IPS-NIHi7 (cell line): Measurements from ENCODE around the gene PDE7B.
"Not testable (repeated sequence)": the region's sequence is repeated elsewhere in the genome, so short reads cannot be mapped to it uniquely, and the experiment has no call there.

ENCODE experiments used
- DNase-seq: peaks from one replicate; pipeline ENCODE4 v3.0.0; 2012; ENCODE audit warnings: mixed read lengths; ENCODE audit errors: extremely low spot score

PDE7B gene

DNA sequence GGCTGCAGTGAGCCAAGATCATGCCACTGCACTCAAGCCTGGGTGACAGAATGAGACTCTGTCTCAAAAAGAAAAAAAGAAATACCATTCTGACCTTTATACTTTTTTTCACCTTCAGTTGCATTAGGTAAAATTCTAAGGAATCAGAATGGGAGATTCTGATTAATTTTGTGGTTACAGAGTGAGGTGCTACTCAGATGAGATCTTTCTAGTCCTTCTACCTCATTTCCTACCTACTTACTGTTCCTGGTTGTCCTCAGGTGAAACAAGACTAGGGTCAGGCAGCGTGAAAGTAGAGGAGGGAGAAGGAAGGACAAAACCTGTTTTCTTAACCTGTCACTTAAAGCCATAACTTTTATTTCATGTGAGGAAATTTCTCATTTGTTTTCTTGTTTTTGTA lies 334.9 kb downstream of the PDE7B start:
- DNase-seq: no peak

DNA sequence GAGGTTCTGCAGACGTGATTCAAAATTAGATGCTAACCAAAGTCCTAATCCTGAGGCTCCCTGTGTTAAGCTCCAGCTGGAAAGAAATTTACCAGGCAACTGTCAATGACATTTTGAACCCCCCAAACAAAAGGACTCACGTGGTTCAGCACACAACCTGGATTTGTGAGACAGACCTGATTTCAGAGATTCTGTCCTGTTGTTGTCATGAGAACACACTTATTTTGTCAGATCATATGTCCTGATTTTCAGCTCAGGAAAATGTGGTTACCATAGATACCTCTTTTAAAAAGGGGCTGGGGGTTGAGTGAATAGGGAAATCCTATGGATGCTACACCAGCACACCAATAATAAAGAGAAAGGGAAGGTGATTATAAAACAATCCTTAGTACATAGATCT lies 337.0 kb downstream of the PDE7B start:
- DNase-seq: no peak

DNA sequence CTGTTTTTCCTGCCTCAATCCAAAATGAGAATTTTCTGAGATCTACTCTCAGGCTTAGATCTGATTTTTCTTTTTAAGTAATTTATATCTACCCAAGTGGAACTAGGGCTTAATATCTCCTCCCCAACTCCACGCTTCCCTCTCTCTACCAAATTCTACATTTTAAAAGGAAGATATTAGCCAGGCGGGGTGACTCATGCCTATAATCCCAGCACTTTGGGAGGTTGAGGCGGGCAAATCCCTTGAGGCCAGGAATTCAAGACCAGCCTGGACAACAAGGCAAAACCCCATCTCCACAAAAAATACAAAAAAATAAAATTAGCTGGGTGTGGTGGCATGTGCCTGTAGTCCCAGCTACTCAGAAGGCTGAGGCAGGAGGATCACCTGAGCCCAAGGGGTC lies 337.6 kb downstream of the PDE7B start:
- no peak for DNase-seq

DNA sequence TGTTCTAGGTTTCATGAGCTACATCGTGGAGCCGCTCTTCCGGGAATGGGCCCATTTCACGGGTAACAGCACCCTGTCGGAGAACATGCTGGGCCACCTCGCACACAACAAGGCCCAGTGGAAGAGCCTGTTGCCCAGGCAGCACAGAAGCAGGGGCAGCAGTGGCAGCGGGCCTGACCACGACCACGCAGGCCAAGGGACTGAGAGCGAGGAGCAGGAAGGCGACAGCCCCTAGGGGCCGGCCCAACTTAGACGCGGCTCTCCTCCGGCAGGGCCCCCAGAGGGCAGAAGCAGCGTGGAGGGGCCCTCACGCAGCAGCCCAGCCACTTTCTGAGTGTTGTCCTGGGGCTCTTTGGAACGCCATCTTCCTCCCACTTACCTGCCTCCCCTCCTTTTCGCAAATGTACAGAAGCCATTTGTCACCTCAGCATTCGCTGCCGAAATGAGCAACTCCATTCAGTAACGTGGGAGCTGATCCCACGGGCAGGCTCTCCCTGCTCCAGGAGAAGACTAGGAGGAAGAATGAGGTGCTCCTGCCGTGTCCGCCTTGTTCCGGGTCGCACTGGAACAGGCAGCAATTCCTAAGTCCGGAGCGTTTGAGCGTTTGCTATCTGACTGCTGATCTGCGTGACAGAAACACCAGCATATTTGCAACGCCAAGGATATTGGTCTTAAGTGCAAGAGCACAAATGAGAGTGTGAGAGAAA lies 340.3 kb downstream of the PDE7B start:
- peak; percentile 21 for DNase-seq

DNA sequence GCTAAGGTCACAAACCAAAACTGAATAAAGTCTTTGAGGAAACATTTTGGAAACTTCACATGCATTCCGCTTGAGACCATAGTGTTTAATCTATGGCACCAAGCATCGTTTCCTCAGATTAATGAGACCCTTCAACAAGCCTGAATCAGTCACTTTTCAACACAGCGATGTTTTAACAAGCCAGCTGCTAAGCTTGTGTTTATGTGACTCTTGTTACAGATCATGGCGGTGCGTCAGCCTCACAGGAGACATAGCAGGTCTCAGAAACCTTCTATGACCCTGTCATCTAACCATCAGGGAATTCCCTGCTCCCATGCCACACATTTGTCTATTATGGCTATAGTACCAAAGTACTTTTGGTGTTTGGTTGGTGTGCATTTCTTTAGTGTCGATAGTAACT lies 341.4 kb downstream of the PDE7B start:
- DNase-seq: no peak

DNA sequence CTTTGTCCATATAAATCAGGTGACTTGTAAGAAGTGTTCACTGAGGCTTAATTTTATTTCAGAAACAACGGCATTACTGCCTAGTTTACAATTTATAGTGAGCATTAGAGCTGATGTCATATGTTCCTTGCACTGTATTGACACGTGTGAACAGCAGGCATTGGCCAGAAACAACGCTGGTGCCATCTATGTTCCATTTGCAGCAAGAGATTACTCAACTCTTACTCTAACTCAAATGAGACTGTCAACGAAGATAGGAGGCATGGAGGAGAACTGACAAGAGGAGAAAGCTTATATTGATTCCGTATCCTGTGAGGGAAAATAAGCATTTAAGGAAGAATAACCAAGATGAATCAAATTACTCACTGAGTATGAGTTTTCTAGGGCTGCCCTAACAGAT lies 350.2 kb downstream of the PDE7B start:
- no peak for DNase-seq

DNA sequence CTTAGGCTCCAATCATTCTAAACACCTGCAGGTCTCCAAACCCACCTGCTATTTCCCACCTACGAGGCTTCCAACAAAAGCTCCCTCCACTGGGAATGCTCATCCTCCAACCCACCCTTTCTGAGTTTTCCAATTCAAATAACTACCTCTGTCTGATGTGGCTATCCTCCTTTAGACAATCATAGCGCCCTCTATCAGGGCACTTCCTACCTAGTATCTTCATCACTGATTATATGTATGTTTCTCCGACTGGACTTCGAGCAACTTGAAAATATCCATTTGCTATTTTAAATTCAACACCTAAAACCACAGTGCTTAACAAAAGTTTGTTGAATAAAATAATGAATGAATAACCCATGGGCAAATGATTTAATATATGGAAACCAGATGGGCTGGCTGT lies 357.3 kb downstream of the PDE7B start:
- DNase-seq: no peak

DNA sequence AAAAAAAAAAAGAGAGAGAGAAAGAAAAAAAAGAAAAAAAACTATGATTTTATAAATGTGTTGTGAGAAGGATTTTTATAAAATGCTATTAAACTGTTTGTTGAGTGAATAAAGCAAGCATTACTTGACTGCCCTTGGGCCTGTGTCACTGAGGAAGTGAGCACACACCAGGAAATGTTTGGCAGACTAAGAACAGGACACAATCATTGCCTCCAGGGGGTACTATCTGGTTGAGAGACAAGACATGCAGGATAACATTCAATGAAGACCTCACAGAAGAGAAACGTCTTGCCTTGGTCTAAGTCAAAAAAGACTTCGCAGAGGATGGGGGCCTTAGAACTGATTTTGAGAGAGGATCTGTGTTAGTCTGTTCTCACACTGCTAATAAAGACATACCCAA lies 358.0 kb downstream of the PDE7B start:
- DNase-seq: no peak

DNA sequence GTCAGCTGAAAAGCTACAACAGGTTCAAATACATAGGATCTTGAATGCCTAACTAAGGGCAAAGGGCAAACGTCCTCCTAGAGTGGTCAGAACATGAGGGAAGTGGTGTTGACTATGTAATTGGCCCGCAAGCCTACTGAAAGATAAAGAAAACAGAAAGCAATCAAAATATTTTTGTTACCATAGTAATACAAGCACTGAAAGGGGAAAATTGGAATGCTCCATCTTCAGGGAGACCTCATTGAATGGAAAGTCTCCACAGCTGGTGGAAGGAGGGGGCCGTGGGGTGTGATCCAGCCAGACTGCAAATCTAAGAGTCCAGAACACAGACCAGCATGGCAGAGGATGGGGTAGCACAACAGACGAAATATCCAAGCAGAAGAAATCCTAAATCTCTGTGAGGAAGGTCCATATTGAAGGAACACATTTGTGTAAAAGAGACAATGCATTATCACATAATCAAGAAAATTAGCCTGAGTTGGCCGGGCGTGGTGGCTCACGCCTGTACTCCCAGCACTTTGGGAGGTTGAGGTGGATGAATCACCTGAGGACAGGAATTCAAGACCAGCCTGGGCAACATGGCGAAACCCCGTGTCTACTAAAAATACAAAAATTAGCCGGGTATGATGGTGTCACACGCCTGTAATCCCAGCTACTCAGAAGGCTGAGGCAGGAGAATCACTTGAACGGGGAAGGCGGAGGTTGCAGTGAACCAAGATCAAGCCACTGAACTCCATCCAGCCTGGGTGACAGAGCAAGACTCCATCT lies 359.1 kb downstream of the PDE7B start:
- no peak for DNase-seq

DNA sequence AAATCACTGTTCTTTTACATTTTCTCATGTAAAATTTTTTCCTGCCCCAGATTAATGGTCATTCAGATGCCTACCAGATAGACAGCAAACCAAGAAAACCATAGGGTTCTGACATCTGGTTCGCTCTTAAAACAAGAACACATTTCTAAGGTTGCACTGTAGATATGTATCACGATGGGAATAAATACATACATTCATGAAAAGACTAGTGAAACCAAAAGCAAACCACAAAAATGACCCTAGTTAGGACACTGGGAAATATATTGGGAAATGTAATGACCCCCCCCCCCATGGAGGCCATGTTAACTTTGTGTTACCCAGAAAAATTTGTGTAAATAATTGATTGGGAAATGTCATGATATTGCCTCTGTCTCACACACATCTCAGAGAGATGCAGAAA lies 361.1 kb downstream of the PDE7B start:
- DNase-seq: no peak

DNA sequence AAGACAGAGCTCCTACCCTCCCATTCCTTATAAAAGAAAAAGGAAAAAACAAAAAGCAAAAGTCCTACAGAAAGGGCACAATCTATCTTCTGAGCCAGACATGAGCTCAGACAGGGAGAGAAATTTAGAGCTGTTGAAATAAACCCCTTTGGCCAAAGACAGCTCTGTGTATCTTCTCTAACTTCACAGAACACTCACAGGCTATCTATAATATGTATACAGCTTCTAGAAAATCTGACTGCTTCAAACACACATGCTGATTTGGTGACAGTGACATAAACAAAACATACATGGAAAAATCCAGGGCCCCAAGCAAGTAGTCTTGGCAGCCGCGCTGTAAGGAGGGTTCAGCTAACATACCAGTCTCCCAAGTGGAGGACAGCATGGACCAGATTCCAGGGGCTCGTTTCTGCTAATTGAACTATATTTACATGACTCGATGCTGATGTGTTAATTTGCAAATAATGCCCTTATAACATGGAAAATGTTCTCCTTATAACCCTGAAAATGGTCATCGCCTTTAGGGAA lies 361.6 kb downstream of the PDE7B start:
- no peak for DNase-seq

DNA sequence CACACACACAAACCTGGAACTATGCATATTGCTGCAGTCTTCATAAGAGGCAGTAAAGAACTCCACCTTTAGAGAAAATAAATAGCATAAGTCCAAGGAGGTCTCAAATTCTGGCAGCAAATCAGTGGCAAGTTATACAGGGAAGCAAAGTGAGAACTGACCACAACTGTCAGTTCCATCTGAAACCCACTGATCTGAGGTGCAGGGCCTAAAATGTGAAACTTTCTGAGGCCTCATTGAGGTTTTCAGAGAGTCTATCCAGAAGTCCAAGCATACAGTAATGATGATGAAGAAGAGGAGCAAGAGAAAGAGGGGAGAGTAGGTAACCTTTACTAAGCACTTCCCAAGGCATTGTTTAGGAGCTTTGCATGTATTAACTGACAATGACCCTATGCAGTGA lies 362.4 kb downstream of the PDE7B start:
- no peak for DNase-seq

DNA sequence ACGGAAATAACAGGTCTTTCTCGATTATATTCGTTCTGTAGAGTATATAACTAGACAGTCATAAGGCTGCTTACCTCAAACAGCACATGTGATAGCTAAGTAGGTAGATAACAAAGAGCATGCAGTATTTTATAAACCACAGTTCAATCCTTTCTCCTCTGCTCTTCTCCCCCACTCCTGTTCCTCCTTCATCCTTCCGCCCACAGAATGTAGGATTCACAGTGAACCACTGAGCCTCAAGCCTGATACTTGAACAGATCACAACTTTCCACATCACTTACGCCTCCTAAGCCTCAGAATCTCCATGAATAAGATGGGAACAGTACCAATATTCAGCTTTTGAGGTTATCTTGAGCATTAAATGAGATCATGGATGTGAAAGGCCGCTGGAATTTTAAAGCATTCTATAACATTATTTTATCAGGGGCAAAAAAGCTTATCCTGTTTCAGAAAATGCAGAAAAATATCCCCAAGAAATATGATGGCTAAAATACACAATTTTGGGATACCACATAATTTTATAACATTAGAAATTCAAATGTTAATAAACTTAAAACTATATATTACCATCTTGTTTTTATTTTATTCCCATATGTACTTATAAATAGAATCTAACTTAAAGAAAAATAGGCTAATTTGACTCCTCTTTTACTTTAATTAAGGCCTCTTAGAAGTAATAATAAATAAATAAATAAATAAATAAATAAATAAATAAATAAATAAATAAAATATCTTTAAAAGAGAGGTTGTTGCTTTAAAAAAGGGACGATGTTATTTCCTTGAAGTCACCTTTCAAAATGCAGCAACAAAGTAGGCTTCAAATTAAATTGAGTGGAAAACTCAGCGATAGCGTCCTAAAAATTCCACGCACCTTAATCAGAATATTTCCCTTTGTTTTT lies 365.3 kb downstream of the PDE7B start:
- no peak for DNase-seq

DNA sequence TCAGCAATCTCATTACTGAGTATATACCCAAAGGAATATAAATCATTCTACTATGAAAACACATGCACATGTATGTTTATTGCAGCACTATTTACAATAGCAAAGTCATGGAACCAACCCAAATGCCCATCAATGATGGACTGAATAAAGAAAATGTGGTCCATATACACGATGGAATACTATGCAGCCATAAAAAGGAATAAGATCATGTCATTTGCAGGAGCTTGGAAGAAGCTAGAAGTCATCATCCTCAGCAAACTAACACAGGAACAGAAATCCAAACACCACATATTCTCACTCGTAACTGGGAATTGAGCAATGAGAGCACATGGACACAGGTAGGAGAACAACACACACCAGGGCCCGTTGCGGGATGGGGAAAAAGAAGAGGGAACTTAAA lies 373.5 kb downstream of the PDE7B start:
- not testable (repeated sequence) for DNase-seq

DNA sequence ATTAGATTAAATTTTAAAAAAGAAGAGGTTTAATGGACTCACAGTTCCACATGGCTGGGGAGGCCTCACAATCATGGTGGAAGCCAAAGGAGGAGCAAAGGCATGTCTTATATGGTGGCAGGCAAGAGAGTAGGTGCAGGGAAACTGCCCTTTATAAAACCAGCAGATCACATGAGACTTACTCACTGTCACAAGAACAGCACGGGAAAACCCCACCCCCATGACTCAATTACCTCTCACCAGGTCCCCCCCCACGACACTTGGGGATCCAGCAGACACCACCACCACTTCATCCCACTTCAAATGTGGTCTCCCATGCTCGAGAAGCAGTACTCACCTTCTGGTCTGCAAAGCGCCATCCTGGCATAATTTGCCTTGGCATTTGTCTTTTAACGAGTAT lies 374.0 kb downstream of the PDE7B start:
- no peak for DNase-seq

DNA sequence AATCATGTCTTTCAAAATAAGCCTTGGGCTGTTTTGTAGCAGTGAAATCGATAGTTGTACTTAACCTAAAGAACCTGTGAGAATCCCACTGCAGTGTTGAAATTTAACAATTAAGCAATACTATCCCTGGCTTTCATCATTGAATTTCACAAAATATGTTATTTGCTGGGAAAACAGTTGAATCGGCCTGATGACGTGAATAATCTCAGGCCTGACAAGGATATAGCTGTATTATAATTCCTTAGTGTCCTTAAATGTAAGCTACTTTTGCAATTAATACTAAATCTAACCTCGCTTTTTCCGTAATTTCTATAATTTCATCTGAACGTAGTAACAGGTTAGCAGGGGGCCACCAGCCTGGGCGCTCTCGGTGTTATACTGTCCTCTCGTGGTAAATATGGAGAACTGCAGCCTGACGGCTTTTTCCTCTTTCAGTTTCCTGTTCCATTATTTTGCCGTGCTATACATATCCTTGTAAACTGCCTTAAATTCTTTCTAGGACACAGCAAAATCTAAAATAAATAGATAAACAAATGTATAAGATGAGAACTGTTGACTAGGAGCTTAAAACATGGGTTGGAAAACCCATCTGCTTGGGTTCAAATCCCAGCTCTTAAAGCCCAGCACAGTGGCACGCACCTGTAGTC lies 374.6 kb downstream of the PDE7B start:
- DNase-seq: peak; percentile 69

DNA sequence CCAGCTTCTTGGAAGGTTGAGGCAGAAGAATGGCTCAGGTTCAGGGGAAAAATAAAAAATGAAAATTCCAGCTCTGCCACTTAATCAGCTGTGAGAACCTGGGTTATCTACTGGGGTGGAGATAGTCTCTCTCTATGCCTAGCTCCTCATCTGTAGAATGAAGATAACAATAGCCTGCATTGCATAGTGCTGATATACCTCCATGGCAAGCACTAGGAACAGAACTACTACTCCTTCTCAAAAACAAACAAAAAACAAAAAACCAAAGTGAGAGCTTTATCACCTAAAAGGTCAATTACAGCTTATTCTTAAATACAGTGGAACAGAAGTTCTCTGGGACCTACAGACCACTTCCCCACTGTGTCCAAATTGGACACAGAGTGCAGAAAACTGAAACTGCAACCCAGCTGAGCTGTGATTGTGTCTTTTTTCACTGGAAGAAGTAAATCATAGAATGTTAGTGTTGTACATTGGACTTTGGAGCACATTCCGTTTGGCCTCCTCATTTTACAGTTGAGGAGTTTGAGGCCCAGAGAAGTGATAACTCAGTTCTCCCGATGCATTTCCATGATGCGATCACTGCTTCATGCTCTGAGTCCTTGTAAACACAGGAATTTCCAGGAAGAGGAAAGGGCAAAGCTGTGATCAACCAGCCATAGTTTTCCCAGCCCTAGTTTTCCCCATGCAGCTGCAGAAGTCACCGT lies 375.3 kb downstream of the PDE7B start:
- DNase-seq: no peak

DNA sequence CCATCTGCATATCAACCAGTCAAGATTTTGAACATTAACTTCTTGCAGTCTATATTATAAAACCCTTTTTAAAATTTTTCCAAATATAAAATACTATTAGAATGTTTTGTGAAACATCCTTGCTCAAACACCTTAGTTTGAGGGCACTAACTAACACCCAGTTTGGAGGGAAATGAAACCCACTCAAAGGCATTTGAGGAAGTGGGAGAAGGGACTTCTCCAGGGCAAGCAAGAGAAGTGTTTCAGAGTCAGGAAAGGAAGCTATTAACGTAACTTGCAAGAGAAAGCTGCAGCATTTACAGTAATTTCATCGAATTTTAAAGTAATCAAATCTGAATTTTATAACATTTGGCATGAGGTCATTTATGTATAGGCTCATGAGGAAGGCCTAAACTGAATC lies 377.3 kb downstream of the PDE7B start:
- no peak for DNase-seq

DNA sequence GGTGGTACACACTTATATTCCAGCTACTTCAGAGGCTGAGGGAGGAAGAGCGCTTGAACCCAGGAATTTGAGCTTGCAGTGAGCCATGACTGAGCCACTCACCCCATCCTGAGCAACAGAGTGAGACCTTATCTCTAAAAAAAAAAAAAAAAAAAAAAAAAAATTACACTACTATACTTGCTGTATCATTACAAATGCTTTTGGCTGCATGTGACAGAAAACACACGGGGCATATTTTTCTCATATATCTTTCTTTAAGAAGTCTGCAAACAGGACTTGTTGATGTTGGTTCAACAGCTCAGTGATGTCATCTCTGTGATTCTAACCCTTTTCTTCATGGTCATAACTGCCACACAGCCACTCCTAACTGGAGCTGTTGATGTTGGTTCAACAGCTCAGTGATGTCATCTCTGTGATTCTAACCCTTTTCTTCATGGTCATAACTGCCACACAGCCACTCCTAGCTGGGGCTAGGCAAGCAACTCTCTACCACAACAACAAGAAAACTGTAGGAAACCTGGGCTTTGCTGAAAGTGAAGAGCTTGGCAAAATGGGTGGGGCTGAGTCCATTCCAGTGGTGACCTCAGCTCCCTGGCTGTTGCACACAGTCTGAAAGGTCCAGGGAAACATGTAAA lies 378.8 kb downstream of the PDE7B start:
- DNase-seq: no peak

DNA sequence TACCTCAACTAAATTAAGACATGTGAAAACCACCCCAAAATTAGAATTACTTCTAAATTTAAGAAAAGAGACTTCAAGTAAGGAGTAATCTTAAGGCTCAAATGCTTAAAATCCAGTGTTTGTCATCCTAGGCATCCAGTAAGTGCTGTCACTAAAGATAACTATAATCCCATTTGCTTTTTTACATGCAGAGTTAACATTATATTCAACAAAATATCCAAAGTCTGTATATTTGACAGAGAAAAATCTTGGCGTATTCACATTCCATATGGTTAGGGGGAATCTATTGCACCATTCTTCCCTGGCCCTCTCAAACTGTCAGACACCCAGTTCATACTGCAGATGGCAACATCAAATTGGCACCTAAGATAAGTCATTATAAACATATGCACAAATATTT lies 381.2 kb downstream of the PDE7B start:
- DNase-seq: no peak

DNA sequence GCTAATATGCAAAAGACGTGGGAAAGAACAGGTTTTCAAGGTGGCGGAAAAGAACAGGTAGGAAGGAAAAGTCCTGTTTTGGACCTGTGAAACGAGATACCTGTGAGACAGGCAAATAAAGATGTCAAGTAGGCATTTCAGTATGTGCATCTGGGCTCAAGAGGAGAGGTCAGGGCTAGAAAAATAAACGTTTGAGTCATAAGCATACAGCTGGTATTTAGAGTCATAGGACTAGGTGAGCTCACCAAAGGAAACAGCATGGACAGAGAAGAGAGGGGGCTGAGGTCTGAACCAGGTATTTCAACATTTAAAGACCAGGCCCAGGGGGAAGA lies 383.7 kb downstream of the PDE7B start:
- no peak for DNase-seq
